H1 (cell line): ENCODE measurements around the gene FAM169A.
"Not testable (repeated sequence)": the region's sequence is repeated elsewhere in the genome, so short reads cannot be mapped to it uniquely, and the experiment has no call there.

ENCODE experiments used
- CTCF ChIP-seq, 3 experiments: IDR thresholded peaks; 1 replicate in 2 of 3; 2 replicates in 1 of 3; pipeline versions ENCODE4 v1.5.1 to v1.6.1; 2011; ENCODE audit warnings: low read length in 3 of 3, mild to moderate bottlenecking in 3 of 3, inconsistent platforms in 2 of 3, low read depth in 1 of 3, moderate library complexity in 1 of 3; ENCODE audit not compliant: insufficient read depth in 1 of 3; ENCODE audit errors: control extremely low read depth in 1 of 3
- EP300 ChIP-seq, 2 experiments: IDR thresholded peaks; 1 replicate in 1 of 2; 2 replicates in 1 of 2; pipeline ENCODE4 v1.6.1; 2011 to 2012; ENCODE audit warnings: low read depth in 2 of 2, low read length in 2 of 2, mild to moderate bottlenecking in 2 of 2, borderline replicate concordance in 1 of 2, inconsistent platforms in 1 of 2, moderate library complexity in 1 of 2
- KDM1A ChIP-seq: fragments of 200-600, 300-600 bp; sonication (generic); IDR thresholded peaks from 2 replicates; pipeline ENCODE4 v1.7.1; 2016; ENCODE audit warnings: mild to moderate bottlenecking, low read length, borderline replicate concordance

DNA sequence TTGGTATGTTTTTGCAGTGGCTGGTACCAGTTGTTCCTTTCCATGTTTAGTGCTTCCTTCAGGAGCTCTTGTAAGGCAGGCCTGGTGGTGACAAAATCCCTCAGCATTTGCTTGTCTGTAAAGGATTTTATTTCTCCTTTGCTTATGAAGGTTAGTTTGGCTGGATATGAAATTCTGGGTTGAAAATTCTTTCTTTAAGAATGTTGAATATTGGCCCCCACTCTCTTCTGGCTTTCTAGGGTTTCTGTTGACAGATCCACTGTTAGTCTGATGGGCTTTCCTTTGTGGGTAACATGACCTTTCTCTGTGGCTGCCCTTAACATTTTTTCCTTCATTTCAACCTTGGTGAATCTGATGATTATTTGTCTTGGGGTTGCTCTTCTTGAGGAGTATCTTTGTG lies 43.7 kb upstream of the FAM169A start:
- TF ChIP-seq EP300 (IDR thresholded peaks at IDR 0.05; ENCODE audit: borderline replicate concordance in 1 of 2, low read depth in 2 of 2, low read length in 2 of 2); CTCF (IDR thresholded peaks at IDR 0.05; ENCODE audit: control extremely low read depth in 1 of 3, insufficient read depth in 1 of 3, low read depth in 1 of 3, low read length in 3 of 3); KDM1A: not testable (repeated sequence)
